NCI-H510A (cell line): Measurements from ENCODE around the gene OR10A5.
"Not testable (repeated sequence)": the region's sequence is repeated elsewhere in the genome, so short reads cannot be mapped to it uniquely, and the experiment has no call there.

Source experiments
- DNase-seq: peaks from one replicate; lab custom pipeline; 2025; lab: John Stamatoyannopoulos, UW

The OR10A5 gene, protein sequence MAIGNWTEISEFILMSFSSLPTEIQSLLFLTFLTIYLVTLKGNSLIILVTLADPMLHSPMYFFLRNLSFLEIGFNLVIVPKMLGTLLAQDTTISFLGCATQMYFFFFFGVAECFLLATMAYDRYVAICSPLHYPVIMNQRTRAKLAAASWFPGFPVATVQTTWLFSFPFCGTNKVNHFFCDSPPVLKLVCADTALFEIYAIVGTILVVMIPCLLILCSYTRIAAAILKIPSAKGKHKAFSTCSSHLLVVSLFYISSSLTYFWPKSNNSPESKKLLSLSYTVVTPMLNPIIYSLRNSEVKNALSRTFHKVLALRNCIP

DNA sequence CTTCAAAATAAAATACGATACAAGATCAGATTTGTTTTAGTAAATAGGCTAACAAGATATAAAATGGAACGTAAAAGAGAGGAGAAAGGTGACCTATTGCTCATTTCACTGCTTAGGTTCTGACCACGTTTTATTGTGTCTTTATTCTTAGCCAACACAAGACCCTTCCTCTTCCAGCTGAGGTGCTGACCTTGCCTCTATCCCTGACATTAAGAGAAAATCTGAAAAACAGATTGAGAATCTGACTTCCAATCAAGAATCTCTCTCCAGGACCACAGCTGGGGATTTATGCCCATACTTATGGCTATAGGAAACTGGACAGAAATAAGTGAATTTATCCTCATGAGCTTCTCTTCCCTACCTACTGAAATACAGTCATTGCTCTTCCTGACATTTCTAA is at the start of gene OR10A5:
TSS of gene OR10A5 (plus strand) at position 301 of the 400 bp plus-strand sequence. CDS start at position 301, 0 bp downstream.
- no peak for DNase-seq

DNA sequence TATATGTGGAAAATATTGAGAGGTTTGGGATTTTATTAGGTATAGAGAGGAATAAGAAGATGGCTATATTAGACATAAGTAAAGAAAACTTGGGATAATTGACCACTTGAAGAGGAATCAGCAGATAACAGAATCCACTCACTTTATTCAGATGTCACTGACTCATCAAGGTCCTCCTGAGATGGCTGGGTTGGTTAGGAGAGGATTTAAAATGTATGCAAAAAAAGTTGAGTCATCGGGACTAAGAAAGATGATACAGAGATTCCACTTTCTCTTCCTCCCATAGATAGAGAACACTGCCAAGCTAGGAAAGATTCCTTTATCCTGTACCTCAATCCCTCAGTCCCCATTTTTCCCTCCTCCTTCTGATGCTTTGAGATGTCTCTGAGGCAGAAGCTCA is 46.1 kb upstream of the OR10A5 start, which contains the start of gene OR6A2:
TSS of gene OR6A2 (minus strand) at position 288 of the 400 bp plus-strand sequence. CDS start 3,981 bp downstream, outside the sequence.
- no peak for DNase-seq

DNA sequence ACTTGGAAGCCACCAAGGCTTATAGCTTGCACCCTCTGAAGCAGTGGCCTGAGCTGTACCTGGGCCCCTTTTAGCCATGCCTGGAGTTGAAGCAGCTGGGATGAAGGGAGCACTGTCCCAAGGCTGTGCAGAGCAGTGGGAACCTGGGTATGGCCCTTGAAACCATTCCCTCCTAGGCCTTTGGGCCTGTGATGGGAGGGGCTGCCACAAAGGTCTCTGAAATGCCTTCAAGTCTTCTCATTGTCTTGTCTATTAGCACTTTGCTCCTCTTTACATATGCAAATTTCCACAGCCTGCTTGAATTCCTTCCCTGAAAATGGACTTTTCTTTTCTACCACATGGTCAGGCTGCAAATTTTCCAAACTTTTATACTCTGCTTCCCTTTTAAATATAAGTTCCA is 44.4 kb upstream of the OR10A5 start:
- DNase-seq, result not testable (repeated sequence)

DNA sequence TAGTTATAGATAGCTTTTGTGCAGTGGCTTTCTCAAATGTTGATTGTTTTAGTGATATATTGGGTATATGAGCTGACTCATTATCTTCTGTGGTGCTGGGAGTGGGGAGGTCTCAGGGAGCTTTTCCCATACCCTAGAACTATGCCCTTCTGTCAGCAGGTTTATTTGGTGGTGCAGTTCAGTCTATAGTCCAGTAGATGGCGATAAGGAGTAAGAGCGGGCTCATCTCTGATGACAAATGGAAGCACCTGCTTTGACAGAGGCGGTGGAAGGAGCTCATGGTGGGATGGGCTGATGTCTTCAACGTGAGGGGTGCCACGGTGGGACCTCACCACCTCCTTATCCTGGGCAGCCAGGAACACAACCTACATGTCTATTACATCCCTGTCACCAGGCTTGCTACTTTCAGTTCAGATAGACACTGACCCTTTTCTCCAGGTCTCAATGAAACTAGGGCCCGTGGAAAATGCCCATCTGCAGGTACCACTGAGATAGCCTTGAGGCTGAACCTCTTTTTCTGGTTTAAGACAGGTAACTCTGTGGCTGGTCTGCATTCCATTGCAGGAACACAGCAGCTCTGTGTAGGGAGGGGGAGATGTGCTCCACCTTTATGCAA is 33.0 kb upstream of the OR10A5 start:
- no peak for DNase-seq

DNA sequence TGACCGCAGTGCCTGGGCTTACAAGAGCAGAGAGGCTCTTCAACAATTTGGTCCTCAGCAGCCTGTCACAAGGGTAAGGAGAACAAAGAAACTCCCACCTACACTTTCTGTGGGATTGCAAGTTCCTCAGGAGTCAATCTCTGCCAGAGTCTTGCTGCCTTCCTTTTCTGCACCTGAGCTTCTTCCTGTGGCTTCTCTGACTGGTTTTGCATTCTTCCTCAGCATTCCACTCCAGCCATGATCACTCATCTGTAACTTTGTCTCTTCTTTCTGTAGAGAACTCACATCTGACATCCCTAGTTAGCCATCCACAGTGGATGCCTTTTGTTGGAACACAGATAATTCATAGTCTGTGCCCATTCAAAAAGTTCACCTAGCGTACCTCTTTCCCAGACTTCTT is 31.8 kb upstream of the OR10A5 start:
- no peak for DNase-seq

DNA sequence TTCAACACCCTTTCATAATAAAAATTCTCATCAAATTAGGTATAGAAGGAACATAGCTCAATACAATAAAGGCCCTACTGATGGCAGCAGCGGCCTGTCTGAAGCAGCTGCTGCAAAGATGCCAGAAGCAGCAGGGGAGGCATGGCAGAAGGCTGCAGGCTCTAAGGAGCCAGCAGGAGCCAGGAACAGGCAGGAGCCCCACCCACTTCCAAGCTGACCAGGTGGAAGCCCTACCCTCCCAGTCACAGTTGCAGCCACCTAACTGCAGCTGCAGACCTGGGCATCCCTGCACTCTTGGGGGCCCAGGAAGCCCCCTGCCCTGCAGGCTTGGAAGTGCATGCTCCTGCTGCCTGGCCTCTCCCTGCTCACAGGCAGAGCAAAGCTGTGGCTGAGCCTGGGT is 27.8 kb upstream of the OR10A5 start:
- DNase-seq, result no peak

DNA sequence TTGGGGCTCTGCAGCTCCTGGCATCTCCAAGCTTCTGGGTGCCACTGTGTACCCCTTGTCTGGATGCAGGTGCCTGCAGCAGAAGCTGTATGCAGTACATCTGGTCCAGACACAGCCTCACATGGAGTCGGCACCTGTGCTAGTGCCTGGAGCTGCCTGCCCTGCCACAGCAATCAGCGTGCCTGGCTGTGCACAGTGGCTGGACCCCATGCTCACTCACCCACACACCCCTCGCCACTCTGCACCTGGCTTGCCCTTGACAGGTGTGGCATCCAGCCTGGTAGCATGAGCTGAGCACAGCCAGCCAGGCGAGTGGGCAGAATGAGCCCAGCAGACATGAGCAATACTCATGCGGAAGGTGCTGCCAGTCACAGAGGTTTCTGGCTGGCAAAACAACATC is 26.5 kb upstream of the OR10A5 start:
- no peak for DNase-seq

DNA sequence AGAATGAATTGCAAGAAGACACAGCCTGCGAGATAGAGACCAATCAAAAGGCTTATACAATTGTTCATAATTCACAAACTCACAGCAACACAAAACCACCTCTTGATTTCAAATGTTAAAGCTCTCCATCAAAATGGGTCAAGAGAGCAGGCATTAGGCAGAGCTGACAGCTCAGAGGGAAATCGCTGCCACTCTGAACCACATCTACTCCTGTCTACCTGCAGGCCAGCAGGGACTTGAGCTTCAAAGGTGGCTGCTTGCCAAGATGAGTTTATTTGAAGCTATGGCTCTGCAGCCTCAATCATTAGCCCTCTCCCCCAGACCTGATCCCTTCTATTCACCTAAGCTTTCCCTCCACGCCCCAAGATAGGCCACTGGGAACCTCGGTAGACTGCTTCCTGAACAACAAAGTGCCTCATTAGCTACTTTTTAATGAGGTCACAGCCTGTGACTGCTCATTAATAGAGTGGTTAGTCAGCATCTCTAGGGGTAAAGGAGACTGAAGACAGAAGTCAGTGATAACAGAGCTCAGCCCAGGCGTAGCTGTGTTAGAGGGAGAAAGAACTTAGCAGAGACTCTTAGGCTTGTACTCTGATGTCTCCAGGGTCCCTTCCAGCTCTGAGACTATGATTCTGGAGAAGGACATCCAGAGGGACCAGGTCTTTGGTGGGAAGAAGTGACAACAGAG is 21.2 kb upstream of the OR10A5 start:
- no peak for DNase-seq

DNA sequence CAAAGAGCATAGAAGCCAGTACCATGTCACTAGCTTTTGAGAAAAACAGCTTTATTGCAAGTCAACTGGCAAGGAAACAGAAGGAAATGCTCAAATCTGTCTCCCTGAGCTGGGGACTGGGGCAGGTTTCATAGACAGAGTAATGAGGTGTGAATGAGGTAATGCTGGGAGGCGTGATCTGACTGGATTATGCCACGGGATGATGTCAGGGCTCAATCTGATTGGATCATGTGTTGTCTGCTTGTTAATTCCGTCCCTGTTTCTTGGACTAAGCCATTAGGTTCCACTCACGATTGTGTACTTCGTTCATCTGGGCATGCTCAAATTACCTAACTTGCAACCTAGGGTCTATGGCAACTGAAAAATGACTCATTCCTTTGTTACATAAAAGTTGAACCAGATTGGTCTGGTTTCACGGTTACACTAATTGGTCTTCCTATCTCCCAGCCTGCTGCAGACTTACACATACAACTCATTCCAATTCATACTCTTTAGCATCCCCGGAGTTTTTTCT is 20.2 kb upstream of the OR10A5 start:
- DNase-seq, result no peak

DNA sequence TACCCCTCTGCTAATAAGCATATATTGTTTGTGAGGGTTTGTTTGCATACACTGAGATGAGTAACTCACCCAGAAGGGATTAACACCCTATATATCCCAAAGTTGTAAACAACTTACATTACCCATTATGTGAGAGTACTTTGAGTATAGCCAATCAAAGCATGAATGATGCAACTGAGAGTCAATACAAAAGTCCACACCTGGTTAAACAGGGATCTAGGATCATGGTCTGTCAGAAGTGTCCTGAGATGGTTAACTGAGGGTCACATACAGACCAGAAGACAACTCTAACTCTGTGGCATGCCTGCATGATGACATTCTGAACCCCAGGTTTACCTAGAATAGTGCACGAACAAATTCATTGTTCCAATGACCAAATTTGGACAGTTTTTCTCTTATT is 17.4 kb upstream of the OR10A5 start:
- DNase-seq, result no peak

DNA sequence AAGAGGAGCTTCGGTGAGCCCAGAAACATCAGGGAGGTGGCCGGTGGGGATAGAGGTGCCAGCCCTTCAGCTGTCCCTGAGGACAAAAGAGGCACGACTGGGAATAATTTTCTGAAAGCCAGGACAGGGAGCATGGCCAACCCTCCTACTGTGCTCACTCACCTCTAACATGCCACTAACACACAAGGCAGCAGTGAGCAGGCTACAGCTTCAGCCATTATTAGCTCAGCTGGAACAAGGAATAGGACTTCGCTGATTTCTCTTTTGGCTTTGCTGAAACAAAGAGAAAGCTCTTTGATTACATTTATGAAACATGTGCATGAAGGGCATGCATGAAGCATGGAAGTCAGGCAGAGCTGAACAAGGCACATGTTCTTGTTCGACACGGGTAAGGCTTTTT is 12.1 kb upstream of the OR10A5 start:
- no peak for DNase-seq

DNA sequence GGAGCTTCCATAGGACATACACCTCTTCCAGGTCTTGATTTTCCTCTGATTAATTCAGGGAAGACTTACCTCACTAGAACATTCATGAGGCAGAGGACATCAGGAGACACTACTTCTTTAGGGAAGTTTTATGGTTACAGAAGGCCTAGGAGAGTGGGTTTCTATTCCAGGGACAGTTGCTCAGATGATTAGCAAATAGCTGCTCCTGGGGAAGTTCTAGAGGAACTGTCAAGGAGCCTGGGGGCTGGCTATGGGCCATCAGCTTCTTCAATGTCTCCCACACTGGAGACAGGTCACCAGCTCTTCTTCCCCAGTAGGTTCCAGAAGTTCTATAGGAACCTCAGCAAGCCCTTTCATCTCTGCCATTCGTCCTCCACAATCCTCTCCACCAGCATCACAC is 11.5 kb upstream of the OR10A5 start:
- DNase-seq, result no peak

DNA sequence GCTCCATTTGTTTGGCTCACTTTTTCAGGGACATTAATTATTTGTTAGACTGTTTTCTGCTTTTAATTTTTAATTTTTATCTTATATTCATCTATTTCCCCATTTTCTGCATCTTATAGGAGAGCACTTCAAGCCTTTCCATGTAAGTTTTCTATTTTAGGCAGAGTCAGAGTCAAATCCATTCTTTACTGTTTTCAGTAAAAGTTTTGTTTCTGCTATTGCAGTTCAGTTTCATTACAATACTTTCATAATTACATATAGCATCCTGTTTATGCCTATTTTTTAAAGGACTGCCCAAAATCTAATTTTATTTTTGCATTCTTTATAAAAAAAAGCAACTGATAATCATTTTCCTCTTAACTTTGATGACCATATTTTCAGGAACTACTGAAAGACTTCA is 3.8 kb upstream of the OR10A5 start:
- DNase-seq, result no peak

DNA sequence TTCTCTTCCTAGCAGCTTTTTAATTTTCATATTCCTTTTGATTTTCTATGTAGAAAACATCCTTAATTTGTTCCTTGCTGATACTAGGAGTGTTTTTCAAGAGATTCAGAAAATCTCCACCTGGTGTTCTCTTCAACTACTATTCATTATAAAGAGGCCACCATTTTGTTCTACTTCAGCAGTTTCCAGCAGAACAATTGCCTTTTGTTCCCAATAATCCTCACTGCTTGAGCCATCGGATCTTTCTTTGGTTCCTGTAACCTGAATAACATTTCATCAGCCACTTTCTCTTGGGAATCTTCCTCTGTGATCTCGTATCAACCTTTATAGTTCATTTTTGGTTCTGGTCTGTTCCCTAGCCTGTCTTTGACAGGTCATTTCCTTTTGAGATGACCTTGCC is 1.8 kb upstream of the OR10A5 start:
- DNase-seq, result no peak

DNA sequence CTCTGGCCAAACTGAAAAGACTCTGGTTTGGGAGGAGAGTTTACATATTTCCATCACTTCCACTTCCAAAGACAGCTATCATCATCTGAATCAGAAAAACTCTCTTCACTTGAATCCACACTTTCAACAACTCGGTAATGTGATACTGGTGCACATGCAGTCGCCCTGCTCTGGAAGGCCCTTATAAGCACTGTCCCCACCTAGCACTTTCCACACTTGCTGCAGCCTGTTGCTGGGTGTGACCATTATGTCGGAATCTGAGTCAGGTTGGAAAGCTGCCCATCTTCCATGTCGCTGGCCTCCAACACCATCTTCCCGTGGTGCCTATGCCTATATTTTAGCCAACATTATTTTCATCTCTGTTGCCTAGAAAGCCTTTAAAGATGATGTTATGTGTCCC is 1.1 kb upstream of the OR10A5 start:
- DNase-seq, result no peak

DNA sequence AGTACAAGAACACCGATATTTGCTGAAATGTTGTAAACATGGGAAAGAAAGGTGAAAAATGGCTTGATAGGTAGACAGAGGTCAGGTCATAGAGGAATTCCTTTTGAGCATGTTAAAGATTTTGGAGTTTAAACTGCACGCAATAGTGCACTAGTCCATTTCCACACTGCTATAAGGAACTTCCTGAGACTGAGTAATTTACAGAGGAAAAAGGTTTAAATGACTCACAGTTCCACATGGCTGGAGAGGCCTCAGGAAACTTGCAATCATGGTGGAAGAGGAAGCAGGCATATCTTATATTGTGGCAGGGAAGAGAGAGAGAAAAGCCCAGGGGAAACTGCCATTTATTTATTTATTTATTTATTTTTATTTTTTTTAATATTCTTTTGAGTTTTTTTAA is 5.0 kb downstream of the OR10A5 start:
- no peak for DNase-seq

DNA sequence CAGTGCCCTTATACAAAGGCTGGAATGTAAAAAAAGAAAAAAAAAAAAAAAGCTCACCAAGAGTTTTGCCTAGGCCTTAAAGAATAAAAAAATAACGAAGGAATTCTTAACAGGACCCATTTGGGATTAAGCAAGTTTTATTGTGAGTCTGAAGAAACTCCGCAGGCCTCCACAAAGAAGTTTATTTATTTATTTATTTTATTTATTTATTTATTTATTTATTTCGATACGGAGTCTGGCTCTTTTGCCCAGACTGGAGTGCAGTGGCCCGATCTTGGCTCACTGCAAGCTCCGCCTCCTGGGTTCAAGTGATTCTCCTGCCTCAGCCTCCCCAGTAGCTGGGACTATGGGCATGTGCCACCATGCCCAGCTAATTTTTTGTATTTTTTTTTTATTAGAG is 9.3 kb downstream of the OR10A5 start:
- not testable (repeated sequence) for DNase-seq

DNA sequence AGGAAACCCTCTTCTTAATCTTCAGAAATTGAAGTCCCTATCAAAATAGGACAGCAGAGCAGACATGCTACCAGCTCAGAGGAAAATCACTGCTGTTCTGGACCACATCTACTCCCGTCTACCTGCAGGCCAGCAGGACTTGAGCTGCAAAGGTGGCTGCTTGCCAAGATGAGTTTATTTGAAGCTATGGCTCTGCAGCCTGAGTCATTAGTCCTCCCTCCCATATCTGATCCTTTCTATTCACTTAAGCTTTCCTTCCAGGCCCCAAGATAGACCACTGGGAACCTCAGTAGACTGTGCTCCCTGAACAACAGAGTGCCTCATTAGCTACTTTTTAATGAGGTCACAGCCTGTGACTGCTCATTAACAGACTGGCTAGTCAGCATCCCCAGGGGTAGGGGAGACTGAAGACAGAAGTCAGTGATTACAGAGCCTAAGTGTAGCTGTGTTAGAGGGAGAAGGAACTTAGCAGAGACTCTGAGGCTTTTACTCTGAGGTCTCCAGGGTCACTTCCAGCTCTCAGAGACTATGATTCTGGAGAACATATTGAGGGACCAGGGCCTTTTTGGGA is 10.6 kb downstream of the OR10A5 start:
- DNase-seq, result no peak

DNA sequence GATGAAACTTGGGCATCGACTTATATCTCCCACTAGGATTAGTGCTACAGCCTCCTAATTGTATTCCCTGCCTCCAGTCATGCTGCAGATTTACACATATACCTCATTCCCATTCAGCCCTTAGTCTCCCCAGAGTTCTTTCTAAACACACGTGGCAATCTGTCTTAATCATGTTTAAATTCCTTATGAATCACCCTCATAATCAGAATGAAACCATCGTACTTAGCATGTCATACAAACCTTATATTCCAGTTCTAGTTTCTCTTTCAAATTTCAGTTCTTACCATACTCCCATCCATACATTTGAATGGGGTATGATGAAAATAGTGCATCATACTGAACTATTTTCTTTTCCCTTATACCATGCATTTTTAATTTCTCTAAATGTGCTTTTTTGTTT is 11.4 kb downstream of the OR10A5 start:
- no peak for DNase-seq

DNA sequence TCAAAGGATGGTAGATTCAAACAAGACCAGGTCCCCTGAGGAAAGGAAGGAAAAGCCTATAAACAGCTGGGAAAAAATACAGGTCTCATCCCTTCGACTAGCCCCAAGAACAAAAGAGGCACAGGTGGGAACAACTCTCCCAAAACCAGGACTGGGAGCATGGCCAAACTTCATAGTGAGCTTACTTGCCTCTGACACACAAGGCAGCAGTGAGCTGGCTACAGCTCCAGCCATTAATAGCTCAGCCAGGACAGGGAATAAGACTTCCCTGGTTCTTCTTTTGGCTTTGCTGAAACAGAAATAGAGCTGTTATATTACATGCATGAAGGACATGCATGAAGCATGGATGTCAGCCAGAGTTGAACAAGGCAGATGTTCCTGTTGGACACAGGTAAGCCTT is 17.5 kb downstream of the OR10A5 start, which contains the start of gene OR10A2:
TSS of gene OR10A2 (plus strand) at position 97 of the 400 bp plus-strand sequence. CDS start 6,698 bp downstream, outside the sequence.
- no peak for DNase-seq

DNA sequence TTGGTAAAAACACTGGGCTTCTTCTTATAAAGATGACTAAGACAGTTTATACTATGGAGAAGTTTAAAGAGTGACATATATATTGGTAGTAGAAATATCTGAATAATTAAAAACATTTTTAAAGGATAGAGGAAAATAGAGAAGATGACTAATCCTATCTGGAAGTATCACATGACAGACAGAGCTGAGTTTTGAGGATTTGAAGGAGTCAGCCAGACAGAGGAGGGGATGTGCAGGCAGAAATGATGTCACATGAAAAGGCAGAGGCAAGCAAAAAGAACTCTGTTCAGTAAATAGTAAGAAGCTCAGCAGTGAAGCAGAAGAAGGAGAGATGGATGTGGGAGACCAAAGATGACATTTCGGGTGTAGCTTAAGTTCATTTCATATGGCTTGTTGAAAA is 19.0 kb downstream of the OR10A5 start:
- DNase-seq, result no peak

DNA sequence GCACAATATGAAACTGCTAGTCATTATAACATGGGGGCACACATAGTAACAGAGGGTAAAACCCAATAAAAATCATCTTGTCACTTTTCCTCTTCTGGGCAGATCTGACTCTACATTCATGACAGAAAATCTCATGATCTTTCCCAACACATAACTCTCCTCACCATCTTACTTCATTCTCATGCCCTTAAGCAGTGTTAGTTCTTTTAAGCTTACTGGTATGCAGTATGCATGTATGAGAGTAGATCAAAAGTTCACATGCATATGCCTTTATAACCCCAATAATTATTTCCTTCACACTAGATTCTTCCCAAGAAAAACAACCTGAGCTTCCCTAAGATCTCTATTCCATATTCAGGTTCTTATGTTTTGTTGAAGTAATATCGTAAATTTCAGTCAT is 25.8 kb downstream of the OR10A5 start:
- no peak for DNase-seq

DNA sequence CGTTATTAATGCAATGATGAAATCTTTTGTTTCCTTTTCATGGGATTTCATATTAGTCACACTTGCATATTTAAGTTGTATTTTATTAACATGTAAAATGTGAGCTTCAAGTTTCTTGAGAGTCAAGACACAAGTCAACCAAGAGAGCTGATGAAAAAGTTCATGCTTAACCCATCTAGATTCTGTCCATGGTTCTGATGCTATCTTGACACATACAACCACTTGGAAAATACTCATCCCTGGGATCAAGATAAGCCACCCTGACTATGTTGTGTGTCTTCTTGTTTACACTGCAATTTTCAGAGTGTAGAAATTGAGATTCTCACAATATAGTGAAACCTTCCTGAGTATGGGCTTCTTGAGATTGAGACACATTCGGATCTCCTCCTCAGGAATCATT is 30.3 kb downstream of the OR10A5 start:
- no peak for DNase-seq
